Measurements from ENCODE around the gene NOC4L. TPM values are rescaled to one million over a fixed set of nuclear protein-coding genes. Genes with fewer than 3 reads are reported as not detected.

Gene NOC4L
- total and polyA plus RNA-seq, 2 of the 4 experiments (the other 2 are of a cell fraction), result 5.2 to 13.4 TPM

DNA sequence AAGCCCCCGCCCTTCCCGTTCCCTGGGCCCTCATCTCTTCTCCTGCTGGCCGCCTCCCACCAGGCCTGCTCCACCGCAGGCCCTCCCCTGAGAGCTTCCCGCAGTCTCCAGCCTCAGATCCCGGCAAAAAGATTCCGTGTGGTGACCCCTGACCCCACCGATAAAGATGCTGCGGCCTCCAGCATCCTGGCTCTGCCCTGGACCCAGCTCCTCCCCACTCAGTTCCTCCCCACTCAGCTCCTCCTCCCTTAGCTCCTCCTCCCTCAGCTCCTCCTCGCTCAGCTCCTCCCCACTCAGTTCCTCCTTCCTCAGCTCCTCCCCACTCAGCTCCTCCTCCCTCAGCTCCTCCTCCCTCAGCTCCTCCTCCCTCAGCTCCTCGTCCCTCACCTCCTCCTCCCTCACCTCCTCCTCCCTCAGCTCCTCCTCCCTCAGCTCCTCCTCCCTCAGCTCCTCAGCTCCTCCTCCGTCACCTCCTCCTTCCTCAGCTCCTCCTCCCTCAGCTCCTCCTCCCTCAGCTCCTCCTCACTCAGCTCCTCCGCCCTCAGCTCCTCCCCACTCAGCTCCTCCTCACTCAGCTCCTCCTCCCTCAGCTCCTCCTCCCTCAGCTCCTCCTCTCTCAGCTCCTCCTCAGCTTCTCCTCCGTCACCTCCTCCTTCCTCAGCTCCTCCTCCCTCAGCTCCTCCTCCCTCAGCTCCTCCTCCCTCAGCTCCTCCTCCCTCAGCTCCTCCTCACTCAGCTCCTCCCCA, 17.0 kb downstream of the NOC4L start:
- H3K14ac ChIP-seq (replicated peaks; ENCODE audit: low read depth, low read length), result no peak overlapping the region
- no peak overlapping the region for H3K4me2 ChIP-seq (ENCODE audit: low read depth, low read length)
- no peak overlapping the region for H3K56ac ChIP-seq (ENCODE audit: extremely low read depth, insufficient read depth, low read length)
- H2AFZ ChIP-seq (replicated peaks; ENCODE audit: low read length, poor library complexity), result no peak overlapping the region
- no peak overlapping the region for H3K4me3 ChIP-seq (ENCODE audit: insufficient read depth, low read depth, low read length)
- TF ChIP-seq MXI1 (IDR thresholded peaks at IDR 0.05; ENCODE audit: borderline replicate concordance, low read depth, low read length) (no peak), MAZ (IDR thresholded peaks at IDR 0.05; ENCODE audit: borderline replicate concordance, low read depth, low read length) (no peak), RFX5 (IDR thresholded peaks at IDR 0.05; ENCODE audit: low read depth, low read length) (no peak), CEBPB (IDR thresholded peaks at IDR 0.05; ENCODE audit: low read depth, low read length) (no peak), SMC3 (IDR thresholded peaks at IDR 0.05; ENCODE audit: low read depth, low read length) (no peak), RAD21 (IDR thresholded peaks at IDR 0.05; ENCODE audit: low read length) (no peak), RCOR1 (IDR thresholded peaks at IDR 0.05; ENCODE audit: insufficient replicate concordance, low read length) (no peak)
- TF ChIP-seq, protein P1, sequence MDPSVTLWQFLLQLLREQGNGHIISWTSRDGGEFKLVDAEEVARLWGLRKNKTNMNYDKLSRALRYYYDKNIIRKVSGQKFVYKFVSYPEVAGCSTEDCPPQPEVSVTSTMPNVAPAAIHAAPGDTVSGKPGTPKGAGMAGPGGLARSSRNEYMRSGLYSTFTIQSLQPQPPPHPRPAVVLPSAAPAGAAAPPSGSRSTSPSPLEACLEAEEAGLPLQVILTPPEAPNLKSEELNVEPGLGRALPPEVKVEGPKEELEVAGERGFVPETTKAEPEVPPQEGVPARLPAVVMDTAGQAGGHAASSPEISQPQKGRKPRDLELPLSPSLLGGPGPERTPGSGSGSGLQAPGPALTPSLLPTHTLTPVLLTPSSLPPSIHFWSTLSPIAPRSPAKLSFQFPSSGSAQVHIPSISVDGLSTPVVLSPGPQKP (IDR thresholded peaks at IDR 0.05; ENCODE audit: borderline replicate concordance, low read depth, low read length), result no peak
- TF ChIP-seq, protein P2, sequence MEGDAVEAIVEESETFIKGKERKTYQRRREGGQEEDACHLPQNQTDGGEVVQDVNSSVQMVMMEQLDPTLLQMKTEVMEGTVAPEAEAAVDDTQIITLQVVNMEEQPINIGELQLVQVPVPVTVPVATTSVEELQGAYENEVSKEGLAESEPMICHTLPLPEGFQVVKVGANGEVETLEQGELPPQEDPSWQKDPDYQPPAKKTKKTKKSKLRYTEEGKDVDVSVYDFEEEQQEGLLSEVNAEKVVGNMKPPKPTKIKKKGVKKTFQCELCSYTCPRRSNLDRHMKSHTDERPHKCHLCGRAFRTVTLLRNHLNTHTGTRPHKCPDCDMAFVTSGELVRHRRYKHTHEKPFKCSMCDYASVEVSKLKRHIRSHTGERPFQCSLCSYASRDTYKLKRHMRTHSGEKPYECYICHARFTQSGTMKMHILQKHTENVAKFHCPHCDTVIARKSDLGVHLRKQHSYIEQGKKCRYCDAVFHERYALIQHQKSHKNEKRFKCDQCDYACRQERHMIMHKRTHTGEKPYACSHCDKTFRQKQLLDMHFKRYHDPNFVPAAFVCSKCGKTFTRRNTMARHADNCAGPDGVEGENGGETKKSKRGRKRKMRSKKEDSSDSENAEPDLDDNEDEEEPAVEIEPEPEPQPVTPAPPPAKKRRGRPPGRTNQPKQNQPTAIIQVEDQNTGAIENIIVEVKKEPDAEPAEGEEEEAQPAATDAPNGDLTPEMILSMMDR (conservative IDR thresholded peaks at IDR 0.05; ENCODE audit: low read depth, low read length), result no peak
- CTCF ChIA-PET, result no interaction called here
- peaks cover 8% of the 10 kb centered on the region for H3K36me3 ChIP-seq (ENCODE audit: control insufficient read depth, insufficient read depth, low read length)
- H3K27ac ChIP-seq (ENCODE audit: insufficient read depth, low read length), result no peak overlapping the region
- no peak for ATAC-seq (ENCODE audit: low read depth)
- in situ Hi-C loops (cut with MboI; ENCODE audit: low sequenced_read_pairs), result no loop called here
- H4K91ac ChIP-seq (ENCODE audit: insufficient read depth, low read depth, low read length), result no peak overlapping the region
- DNase-seq, result peak; percentile 10
- H2BK20ac ChIP-seq (ENCODE audit: low read depth, low read length), result no peak overlapping the region
- no peaks in the 10 kb centered on the region for H3K9me3 ChIP-seq (ENCODE audit: control insufficient read depth, insufficient read depth, low read length)
- H3K18ac ChIP-seq (ENCODE audit: low read depth, low read length), result no peak overlapping the region
- H2BK120ac ChIP-seq (ENCODE audit: low read depth, low read length), result no peak overlapping the region
- peaks cover 7% of the 10 kb centered on the region for H3K4me1 ChIP-seq (ENCODE audit: control insufficient read depth, insufficient read depth, low read length)
- no peak overlapping the region for H2AK9ac ChIP-seq (replicated peaks; ENCODE audit: low read depth, low read length, poor library complexity)
- H3K23ac ChIP-seq (ENCODE audit: low read depth, low read length), result no peak overlapping the region
- no peak overlapping the region for H2BK15ac ChIP-seq (ENCODE audit: low read depth, low read length)
- H4K20me1 ChIP-seq (ENCODE audit: insufficient read depth, low read length), result peaks cover 16% of the 10 kb centered on the region; the same call in 1 of the 2 replicates
- H3K79me1 ChIP-seq (ENCODE audit: low read depth in 1 of 2, low read length in 2 of 2), result no peaks in the 10 kb centered on the region
- H2AK5ac ChIP-seq (ENCODE audit: low read depth, low read length), result no peak overlapping the region
- whole genome bisulfite sequencing, 2 experiments (ENCODE audit: extremely low coverage in 2 of 2, insufficient read length in 1 of 2), result 34% methylated on average over 10 of the region's 14 CpGs; no CpG with 5 or more reads in 1 of the 2 experiments
- no TSS peak for BruUV-seq (replicated peaks)
- no peak overlapping the region for H4K8ac ChIP-seq (ENCODE audit: low read depth in 2 of 2, low read length in 2 of 2)
- no peak overlapping the region for H3K4ac ChIP-seq (ENCODE audit: low read depth, low read length)
- no peak overlapping the region for H4K5ac ChIP-seq (ENCODE audit: low read depth, low read length)
- POLR2A ChIA-PET (ENCODE audit: unreplicated experiment), result no interaction called here
- H3K27me3 ChIP-seq (ENCODE audit: control insufficient read depth, insufficient read depth, low read length), result peaks cover 6% of the 10 kb centered on the region; the same call in 1 of the 2 replicates
- no peak overlapping the region for H2BK5ac ChIP-seq (ENCODE audit: low read depth, low read length, poor library complexity, severe bottlenecking)
- intact Hi-C loops (cut with micrococcal nuclease), result no loop called here
- H3K9ac ChIP-seq (ENCODE audit: low read depth, low read length), result no peak overlapping the region
- dilution Hi-C loops (cut with HindIII; ENCODE audit: low sequenced_read_pairs, unreplicated experiment), result no loop called here
- H3K9me1 ChIP-seq (ENCODE audit: insufficient read depth, low read length), result peaks cover 20% of the 10 kb centered on the region; the same call in 1 of the 2 replicates
